Measurements from ENCODE around the gene TTC39A. TPM values are rescaled to one million over a fixed set of nuclear protein-coding genes. Genes with fewer than 3 reads are reported as not detected.

TTC39A gene
- total and polyA plus RNA-seq, 2 of the 13 experiments (the other 11 are each of a cell fraction or from before 2014, with no cell fraction given), result 0.33 to 1.5 TPM

- no peak for TF ChIP-seq SNAPC4 (CRISPR knock-in tag; IDR thresholded peaks at IDR 0.05)
- TF ChIP-seq ZNF589 (CRISPR knock-in tag; conservative IDR thresholded peaks at IDR 0.05), result no peak
- no peak for TF ChIP-seq CREBL2 (CRISPR knock-in tag; IDR thresholded peaks at IDR 0.05; ENCODE audit: borderline replicate concordance)
- no peak for TF ChIP-seq ZNF777 (CRISPR knock-in tag; IDR thresholded peaks at IDR 0.05)
- no peak for TF ChIP-seq THAP9 (CRISPR knock-in tag; IDR thresholded peaks at IDR 0.05; ENCODE audit: borderline replicate concordance)
Observed at GRCh38 chr1:51287966-51288365, 42.4 kb downstream of the TTC39A start (continued).
